ENCODE results near the gene FAM161B. TPM values are rescaled to one million over a fixed set of nuclear protein-coding genes. Genes with fewer than 3 reads are reported as not detected.
A peak's percentile ranks its signal among the peaks of the same experiment; 100 is the strongest.
"Not testable (repeated sequence)": the region's sequence is repeated elsewhere in the genome, so short reads cannot be mapped to it uniquely, and the experiment has no call there.

The FAM161B gene, protein sequence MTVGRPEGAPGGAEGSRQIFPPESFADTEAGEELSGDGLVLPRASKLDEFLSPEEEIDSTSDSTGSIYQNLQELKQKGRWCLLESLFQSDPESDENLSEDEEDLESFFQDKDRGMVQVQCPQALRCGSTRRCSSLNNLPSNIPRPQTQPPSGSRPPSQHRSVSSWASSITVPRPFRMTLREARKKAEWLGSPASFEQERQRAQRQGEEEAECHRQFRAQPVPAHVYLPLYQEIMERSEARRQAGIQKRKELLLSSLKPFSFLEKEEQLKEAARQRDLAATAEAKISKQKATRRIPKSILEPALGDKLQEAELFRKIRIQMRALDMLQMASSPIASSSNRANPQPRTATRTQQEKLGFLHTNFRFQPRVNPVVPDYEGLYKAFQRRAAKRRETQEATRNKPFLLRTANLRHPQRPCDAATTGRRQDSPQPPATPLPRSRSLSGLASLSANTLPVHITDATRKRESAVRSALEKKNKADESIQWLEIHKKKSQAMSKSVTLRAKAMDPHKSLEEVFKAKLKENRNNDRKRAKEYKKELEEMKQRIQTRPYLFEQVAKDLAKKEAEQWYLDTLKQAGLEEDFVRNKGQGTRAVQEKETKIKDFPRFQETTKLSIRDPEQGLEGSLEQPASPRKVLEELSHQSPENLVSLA
- 1 to 10 TPM; 1.2 to 1.8 TPM for total RNA-seq

DNA sequence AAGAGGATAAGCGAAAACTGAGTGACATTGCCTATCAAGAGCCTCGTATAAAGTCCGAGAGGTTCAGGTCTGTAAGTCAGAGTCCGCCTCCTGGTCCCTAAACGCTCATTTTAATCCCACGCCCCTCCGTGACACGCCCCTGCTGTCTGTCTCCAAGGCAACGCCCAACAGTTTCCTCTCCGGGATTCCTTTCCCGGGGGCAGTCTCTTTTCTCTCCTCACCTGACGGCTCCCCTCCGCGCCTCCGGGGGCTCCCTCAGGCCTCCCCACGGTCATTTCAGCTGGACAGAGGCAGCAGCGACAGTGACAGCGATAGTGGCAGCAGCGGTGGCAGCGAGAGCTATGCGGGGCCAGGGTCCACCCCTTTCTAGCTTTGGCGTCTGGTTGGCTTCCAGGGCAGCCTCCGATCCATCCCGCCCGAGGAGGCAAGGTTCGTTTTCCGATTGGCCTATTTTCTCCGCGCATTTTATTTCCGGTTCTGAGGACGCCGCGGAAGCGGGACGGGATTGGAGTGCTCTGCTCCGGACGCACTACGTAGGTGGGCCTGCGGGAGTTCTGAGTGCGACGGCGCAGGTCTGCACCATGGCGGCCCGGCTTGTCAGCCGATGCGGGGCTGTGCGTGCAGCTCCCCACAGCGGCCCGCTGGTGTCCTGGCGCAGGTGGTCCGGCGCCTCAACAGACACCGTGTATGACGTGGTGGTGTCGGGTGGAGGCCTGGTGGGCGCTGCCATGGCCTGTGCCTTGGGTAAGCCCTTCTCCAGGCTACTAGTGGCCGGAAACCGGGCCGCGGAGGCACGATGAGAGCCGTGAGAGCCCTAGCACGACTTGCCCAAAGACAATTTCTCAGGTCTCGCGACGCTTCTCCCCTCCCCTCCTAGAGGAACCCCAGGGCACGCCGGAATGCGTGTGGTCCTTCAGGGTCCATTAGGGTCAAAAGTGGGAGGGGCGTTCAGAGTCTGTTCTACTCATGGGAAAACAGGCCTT is at the start of gene FAM161B, which contains the start of gene COQ6:
TSS of gene FAM161B (minus strand) at position 343 of the 983 bp plus-strand sequence. CDS start at position 275, 68 bp downstream.
TSS of gene COQ6 (plus strand) at position 551 of the 983 bp plus-strand sequence. CDS start at position 582, 31 bp downstream.
- no peaks in the 10 kb centered on the region for H3K9me3 Mint-ChIP-seq (ENCODE audit: low read depth)
- peaks cover 32% of the 10 kb centered on the region for H3K4me1 Mint-ChIP-seq
- DNase-seq: peak; percentile 96
- H3K4me3 Mint-ChIP-seq: peak within 1 kb of the TSS; percentile 98
- peaks cover 6% of the 10 kb centered on the region for H3K36me3 Mint-ChIP-seq
- no peaks in the 10 kb centered on the region for H3K27me3 Mint-ChIP-seq
- CTCF ChIA-PET: interaction anchor here (0.7 to 1.3 kb wide), 6 partner anchors 13 to 379 kb away, joined by 3 to 5 read pairs (median 3); no protein-coding TSS in a partner anchor
- H3K27ac Mint-ChIP-seq: peak within 1 kb of the TSS; percentile 88
- peak; percentile 96 for ATAC-seq

GRCh38 chr14:73998726-73999125 is 48.8 kb upstream of the FAM161B start:
- H3K27me3 Mint-ChIP-seq: no peaks in the 10 kb centered on the region
- no peaks in the 10 kb centered on the region for H3K4me1 Mint-ChIP-seq
- H3K9me3 Mint-ChIP-seq (ENCODE audit: low read depth): no peaks in the 10 kb centered on the region
- H3K36me3 Mint-ChIP-seq: peaks cover 8% of the 10 kb centered on the region
- ATAC-seq: no peak
- no peak overlapping the region for H3K4me3 Mint-ChIP-seq
- no peak for DNase-seq
- CTCF ChIA-PET: no interaction called here
- H3K27ac Mint-ChIP-seq: no peak overlapping the region

- no peak overlapping the region for H3K27ac Mint-ChIP-seq
- ATAC-seq (no peak), DNase-seq (no peak)
- H3K4me3 Mint-ChIP-seq: no peak overlapping the region
- no peaks in the 10 kb centered on the region for H3K27me3 Mint-ChIP-seq
- CTCF ChIA-PET: no interaction called here
- H3K36me3 Mint-ChIP-seq: peaks cover 5% of the 10 kb centered on the region
- H3K9me3 Mint-ChIP-seq (ENCODE audit: low read depth): no peaks in the 10 kb centered on the region
- H3K4me1 Mint-ChIP-seq: no peaks in the 10 kb centered on the region
Measured at GRCh38 chr14:73997944-73998447, 48.1 kb upstream of the FAM161B start.

DNA sequence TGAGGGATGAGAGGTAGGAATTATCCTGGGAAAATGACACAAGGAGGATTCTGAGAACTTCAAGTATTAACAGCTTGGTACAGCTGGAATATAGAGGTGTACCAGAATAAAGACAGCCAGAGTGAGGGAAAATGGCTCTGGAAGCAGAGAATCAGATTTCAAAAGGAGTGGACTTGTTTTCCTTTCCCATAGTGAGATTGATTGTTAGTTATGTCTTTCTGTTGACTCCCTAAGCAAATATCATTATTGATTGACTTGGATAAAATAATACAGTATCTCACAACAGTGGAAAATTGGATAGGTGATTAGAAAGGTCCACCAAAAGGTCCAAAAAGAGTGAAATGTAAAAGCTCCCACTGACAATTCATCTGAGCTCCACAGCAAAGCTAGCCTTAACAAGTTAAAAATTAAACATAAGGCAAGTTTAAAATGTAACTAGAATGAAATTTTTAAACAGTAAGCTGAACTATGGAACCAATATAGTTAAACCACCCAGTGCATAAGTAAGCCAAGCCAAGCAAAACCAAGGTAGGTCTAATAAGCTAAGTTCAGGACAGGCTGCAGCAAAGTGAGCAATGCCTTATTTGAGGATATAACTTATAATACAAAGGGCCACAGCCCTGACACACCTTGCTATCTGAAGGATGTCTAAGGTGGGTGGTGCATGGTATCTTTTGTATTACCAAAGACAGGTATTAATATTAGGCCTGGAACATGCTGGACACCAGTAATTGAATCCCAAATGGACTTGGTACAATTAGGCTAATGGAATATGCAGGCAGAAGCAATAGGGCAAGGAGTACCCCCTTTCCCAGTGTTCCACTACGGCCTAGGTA is 47.4 kb upstream of the FAM161B start:
- CTCF ChIA-PET: no interaction called here
- H3K27me3 Mint-ChIP-seq: no peaks in the 10 kb centered on the region
- no peaks in the 10 kb centered on the region for H3K9me3 Mint-ChIP-seq (ENCODE audit: low read depth)
- peaks cover 4% of the 10 kb centered on the region for H3K36me3 Mint-ChIP-seq
- DNase-seq (no peak), ATAC-seq (no peak)
- H3K4me1 Mint-ChIP-seq: no peaks in the 10 kb centered on the region
- no peak overlapping the region for H3K27ac Mint-ChIP-seq
- H3K4me3 Mint-ChIP-seq: no peak overlapping the region

GRCh38 chr14:73996731-73997107 is 46.8 kb upstream of the FAM161B start:
- ATAC-seq (no peak), DNase-seq (no peak)
- Mint-ChIP-seq H3K9me3 (ENCODE audit: low read depth) (no peaks in the 10 kb centered on the region), H3K36me3 (peaks cover 4% of the 10 kb centered on the region), H3K27ac (no peak overlapping the region), H3K27me3 (no peaks in the 10 kb centered on the region), H3K4me3 (no peak overlapping the region), H3K4me1 (no peaks in the 10 kb centered on the region)
- CTCF ChIA-PET: no interaction called here

- H3K9me3 Mint-ChIP-seq (ENCODE audit: low read depth): no peaks in the 10 kb centered on the region
Measured at GRCh38 chr14:73995977-73996378, 46.1 kb upstream of the FAM161B start.

GRCh38 chr14:73994926-73995325 is 45.0 kb upstream of the FAM161B start:
- H3K36me3 Mint-ChIP-seq; CTCF ChIA-PET; H3K27me3 Mint-ChIP-seq; H3K4me3 Mint-ChIP-seq; DNase-seq; H3K27ac Mint-ChIP-seq; H3K4me1 Mint-ChIP-seq; H3K9me3 Mint-ChIP-seq (ENCODE audit: low read depth); ATAC-seq: not testable (repeated sequence)

More at GRCh38 chr14:73995977-73996378, 46.1 kb upstream of the FAM161B start:
- no peaks in the 10 kb centered on the region for H3K4me1 Mint-ChIP-seq
- H3K27ac Mint-ChIP-seq: no peak overlapping the region
- CTCF ChIA-PET: interaction anchor here (0.7 kb wide), 1 partner anchor 1041 kb away, joined by 4 read pairs; no protein-coding TSS in a partner anchor
- ATAC-seq (no peak), DNase-seq (no peak)
- H3K4me3 Mint-ChIP-seq: no peak overlapping the region
- H3K36me3 Mint-ChIP-seq: peaks cover 4% of the 10 kb centered on the region
- H3K27me3 Mint-ChIP-seq: no peaks in the 10 kb centered on the region

DNA sequence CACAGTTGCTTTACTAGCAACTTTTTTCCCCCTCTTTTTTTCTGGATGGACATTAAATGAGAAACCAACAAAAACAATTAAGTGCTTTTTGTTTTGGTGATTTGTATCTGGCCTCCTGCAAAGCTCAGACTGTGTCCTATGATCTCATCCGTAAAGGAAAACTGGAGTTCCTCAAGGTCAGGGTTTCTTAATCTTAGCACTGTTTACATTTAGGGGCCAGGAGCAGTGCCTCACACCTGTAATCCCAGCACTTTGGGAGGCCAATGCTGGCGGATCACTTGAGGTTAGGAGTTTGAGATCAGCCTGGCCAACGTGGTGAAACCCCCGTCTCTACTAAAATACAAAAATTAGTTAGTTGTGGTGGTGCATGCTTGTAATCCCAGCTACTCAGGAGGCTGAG is 41.2 kb upstream of the FAM161B start:
- CTCF ChIA-PET: no interaction called here
- no peak overlapping the region for H3K4me3 Mint-ChIP-seq
- no peaks in the 10 kb centered on the region for H3K9me3 Mint-ChIP-seq (ENCODE audit: low read depth)
- no peaks in the 10 kb centered on the region for H3K4me1 Mint-ChIP-seq
- no peak for DNase-seq
- no peak for ATAC-seq
- H3K27me3 Mint-ChIP-seq: no peaks in the 10 kb centered on the region
- H3K36me3 Mint-ChIP-seq: peaks cover 12% of the 10 kb centered on the region
- no peak overlapping the region for H3K27ac Mint-ChIP-seq

GRCh38 chr14:73988656-73989055 is 38.8 kb upstream of the FAM161B start:
- H3K36me3 Mint-ChIP-seq: peaks cover 20% of the 10 kb centered on the region
- H3K27ac Mint-ChIP-seq; DNase-seq; H3K4me3 Mint-ChIP-seq; H3K27me3 Mint-ChIP-seq; H3K4me1 Mint-ChIP-seq; H3K9me3 Mint-ChIP-seq (ENCODE audit: low read depth); ATAC-seq: not testable (repeated sequence)
- CTCF ChIA-PET: interaction anchor here (1.0 kb wide), 1 partner anchor 20 kb away, joined by 3 read pairs; no protein-coding TSS in a partner anchor

- peaks cover 20% of the 10 kb centered on the region for H3K36me3 Mint-ChIP-seq
- no peaks in the 10 kb centered on the region for H3K9me3 Mint-ChIP-seq (ENCODE audit: low read depth)
- H3K27me3 Mint-ChIP-seq: no peaks in the 10 kb centered on the region
- no peak for ATAC-seq
- H3K4me1 Mint-ChIP-seq: no peaks in the 10 kb centered on the region
- no peak overlapping the region for H3K27ac Mint-ChIP-seq
- DNase-seq: no peak
- no peak overlapping the region for H3K4me3 Mint-ChIP-seq
- CTCF ChIA-PET: interaction anchor here (1.0 kb wide), 1 partner anchor 21 kb away, joined by 3 read pairs; no protein-coding TSS in a partner anchor
Measured at GRCh38 chr14:73988065-73988464, 38.2 kb upstream of the FAM161B start.

- H3K27ac Mint-ChIP-seq: no peak overlapping the region
- H3K9me3 Mint-ChIP-seq (ENCODE audit: low read depth): no peaks in the 10 kb centered on the region
- no peaks in the 10 kb centered on the region for H3K4me1 Mint-ChIP-seq
- DNase-seq (no peak), ATAC-seq (no peak)
- H3K36me3 Mint-ChIP-seq: peaks cover 6% of the 10 kb centered on the region
- H3K27me3 Mint-ChIP-seq: no peaks in the 10 kb centered on the region
- H3K4me3 Mint-ChIP-seq: no peak overlapping the region
- CTCF ChIA-PET: interaction anchor here (1.4 kb wide), 1 partner anchor 28 kb away, joined by 3 read pairs; the partner anchor contains the start of genes COQ6 and FAM161B
Measured at GRCh38 chr14:73977896-73978295, 28.0 kb upstream of the FAM161B start.

DNA sequence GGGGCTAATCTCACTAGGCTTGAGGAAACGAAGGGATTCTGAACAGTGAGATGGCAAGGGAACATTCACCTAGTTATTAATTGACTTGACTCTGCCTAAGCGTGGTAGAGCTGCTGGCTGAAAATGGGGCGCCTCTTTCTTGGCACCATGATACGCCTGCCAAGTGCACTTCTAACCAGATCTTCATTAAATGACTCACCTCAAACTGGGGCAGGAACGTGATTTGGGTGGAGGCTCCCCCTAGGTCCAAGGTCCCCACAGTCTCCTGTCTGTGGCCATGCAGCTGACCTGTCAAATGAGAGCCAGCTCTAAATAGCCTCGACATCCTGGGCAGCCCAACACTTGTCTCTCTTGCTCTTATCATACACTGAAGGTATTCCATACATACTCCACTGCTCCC is 26.2 kb upstream of the FAM161B start:
- peaks cover 6% of the 10 kb centered on the region for H3K36me3 Mint-ChIP-seq
- ATAC-seq (no peak), DNase-seq (no peak)
- H3K27me3 Mint-ChIP-seq: no peaks in the 10 kb centered on the region
- no peaks in the 10 kb centered on the region for H3K9me3 Mint-ChIP-seq (ENCODE audit: low read depth)
- CTCF ChIA-PET: no interaction called here
- no peak overlapping the region for H3K27ac Mint-ChIP-seq
- H3K4me3 Mint-ChIP-seq: no peak overlapping the region
- H3K4me1 Mint-ChIP-seq: no peaks in the 10 kb centered on the region

Measured in activated CD8-positive, alpha-beta memory T cell treated with anti-CD3 and anti-CD28 coated beads, Interleukin-2, amount 10 ng/mL, durations not matched to agents 7 days and 5 days (primary cell).